Ecto neural progenitor cell (in vitro differentiated cells): ENCODE results near the gene PCDHB4.
"Not testable (repeated sequence)": the region's sequence is repeated elsewhere in the genome, so short reads cannot be mapped to it uniquely, and the experiment has no call there.

Source experiments
- DNase-seq: peaks from one replicate; pipeline ENCODE4 v3.0.0-alpha.2; 2018; ENCODE audit warnings: low spot score

The PCDHB4 gene

DNA sequence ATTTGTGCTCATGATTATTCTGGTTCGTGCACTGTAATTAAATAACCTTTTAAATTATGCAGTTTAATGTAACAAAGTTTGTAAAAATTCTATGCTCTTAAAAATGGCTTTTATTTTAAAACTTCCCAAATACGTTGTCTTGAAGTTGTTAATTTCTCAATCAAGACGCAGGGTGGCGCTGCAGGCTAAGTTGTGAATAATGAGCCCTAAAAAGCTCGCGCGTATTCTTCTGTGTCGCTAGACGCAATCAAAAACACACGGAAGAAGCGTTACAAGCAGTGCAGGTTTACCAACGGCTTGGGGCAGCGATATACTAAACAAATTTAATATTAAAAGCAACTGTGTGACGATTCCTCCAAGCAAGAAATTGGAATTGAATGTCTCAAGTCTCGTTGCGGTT, at the start of gene PCDHB4:
Gene PCDHB4, plus strand, starts transcription at position 256 of the 400 bp plus-strand sequence. CDS start 181 bp downstream, outside the sequence.
- no peak for DNase-seq

DNA sequence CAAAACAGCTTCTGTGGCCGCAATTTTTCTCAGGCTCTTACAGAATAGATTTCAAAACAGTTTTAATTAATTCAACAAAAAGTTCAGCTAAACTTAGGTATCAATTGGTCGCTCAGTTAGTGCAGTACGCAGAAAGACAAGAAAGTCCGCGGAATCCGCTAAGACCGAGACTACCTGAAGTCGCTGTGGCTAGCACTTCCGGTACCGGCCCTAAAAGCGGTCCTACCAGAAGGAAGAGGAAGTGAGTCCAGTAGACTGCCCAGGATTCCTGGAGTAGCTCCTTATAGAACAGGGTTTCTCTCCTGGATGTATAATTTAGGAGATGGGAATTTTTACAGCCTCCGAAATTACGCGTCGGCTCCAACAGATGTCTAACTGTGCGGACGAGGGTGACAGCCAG, 43.8 kb upstream of the PCDHB4 start:
- no peak for DNase-seq

DNA sequence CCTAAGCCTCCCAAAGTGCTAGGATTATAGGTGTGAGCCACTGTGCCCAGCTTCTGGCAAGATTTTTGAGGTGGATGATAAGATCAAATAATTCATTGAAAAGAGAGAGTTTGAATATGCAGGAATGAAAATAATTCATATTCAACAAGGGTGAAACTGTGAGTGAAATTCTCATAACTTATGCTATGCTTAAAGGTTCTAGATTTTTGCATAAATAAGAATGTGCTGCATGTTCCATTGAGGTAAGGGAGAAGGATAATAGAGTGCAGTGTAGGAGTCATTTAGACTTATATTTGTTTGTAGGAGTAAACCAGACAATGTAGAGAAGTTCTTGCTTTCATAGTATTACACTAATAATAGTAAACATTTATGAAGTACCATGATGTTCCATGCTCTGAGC, 39.4 kb upstream of the PCDHB4 start:
- DNase-seq, result no peak

DNA sequence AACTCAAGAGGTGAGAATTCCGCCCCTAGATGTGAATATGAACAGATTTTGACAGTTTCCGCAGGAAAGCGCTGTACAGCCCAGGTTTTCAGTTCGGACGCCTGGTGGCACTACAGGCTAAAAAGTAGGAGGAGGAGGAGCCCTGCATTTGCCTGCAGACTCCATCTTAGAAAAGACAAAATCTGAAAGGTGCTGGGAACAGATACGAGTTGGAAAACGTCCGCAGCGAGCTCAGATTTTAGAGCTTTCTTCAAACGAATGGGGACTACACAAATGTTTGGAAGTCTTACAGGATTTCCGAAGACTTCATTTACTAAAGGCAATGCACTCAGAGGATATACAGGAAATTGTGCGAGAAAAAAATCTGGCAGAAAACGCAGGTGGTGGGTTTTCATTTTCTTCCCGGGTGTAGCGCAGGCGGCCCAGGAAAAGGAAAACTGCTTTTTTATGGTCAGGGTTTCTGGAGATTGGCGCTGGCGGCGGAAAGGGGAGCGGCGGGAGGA, 37.1 kb upstream of the PCDHB4 start:
- DNase-seq, result peak; percentile 69

DNA sequence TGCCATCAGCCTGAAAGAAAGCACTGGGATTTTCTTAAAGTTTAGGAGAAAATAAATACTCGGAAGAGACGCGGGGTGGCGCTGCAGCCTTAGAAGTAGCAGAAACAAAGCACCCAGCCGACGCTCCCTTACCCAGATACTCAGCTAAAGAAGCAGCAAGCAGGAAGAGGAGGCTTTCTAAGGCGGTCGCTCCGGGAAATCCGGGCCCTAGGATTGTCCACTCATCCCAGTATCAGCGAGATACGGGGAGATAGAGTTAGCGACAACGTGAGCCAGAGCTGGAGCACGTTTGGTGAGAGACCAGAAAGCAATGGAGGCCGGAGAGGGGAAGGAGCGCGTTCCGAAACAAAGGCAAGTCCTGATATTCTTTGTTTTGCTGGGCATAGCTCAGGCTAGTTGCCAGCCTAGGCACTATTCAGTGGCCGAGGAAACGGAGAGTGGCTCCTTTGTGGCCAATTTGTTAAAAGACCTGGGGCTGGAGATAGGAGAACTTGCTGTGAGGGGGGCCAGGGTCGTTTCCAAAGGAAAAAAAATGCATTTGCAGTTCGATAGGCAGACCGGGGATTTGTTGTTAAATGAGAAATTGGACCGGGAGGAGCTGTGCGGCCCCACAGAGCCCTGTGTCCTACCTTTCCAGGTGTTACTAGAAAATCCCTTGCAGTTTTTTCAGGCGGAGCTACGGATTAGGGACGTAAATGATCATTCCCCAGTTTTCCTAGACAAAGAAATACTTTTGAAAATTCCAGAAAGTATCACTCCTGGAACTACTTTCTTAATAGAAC, 26.9 kb upstream of the PCDHB4 start, which contains the start of gene PCDHB2:
Gene PCDHB2, plus strand, starts transcription at position 135 of the 782 bp plus-strand sequence. Its CDS starts 176 bp downstream, at position 311.
- DNase-seq, result peak; percentile 80

DNA sequence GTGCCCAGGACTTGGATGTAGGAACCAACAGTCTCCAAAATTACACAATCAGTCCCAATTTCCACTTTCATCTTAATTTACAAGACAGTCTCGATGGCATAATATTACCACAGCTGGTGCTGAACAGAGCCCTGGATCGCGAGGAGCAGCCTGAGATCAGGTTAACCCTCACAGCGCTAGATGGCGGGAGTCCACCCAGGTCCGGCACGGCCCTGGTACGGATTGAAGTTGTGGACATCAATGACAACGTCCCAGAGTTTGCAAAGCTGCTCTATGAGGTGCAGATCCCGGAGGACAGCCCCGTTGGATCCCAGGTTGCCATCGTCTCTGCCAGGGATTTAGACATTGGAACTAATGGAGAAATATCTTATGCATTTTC, 26.4 kb upstream of the PCDHB4 start:
- no peak for DNase-seq

DNA sequence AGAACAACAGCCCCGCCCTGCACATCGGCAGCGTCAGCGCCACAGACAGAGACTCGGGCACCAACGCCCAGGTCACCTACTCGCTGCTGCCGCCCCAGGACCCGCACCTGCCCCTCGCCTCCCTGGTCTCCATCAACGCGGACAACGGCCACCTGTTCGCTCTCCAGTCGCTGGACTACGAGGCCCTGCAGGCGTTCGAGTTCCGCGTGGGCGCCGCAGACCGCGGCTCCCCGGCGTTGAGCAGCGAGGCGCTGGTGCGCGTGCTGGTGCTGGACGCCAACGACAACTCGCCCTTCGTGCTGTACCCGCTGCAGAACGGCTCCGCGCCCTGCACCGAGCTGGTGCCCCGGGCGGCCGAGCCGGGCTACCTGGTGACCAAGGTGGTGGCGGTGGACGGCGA, 25.4 kb upstream of the PCDHB4 start:
- not testable (repeated sequence) for DNase-seq

DNA sequence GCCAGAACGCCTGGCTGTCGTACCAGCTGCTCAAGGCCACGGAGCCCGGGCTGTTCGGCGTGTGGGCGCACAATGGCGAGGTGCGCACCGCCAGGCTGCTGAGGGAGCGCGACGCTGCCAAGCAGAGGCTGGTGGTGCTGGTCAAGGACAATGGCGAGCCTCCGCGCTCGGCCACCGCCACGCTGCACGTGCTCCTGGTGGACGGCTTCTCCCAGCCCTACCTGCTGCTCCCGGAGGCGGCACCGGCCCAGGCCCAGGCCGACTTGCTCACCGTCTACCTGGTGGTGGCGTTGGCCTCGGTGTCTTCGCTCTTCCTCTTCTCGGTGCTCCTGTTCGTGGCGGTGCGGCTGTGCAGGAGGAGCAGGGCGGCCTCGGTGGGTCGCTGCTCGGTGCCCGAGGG, 25.0 kb upstream of the PCDHB4 start:
- DNase-seq, result not testable (repeated sequence)

DNA sequence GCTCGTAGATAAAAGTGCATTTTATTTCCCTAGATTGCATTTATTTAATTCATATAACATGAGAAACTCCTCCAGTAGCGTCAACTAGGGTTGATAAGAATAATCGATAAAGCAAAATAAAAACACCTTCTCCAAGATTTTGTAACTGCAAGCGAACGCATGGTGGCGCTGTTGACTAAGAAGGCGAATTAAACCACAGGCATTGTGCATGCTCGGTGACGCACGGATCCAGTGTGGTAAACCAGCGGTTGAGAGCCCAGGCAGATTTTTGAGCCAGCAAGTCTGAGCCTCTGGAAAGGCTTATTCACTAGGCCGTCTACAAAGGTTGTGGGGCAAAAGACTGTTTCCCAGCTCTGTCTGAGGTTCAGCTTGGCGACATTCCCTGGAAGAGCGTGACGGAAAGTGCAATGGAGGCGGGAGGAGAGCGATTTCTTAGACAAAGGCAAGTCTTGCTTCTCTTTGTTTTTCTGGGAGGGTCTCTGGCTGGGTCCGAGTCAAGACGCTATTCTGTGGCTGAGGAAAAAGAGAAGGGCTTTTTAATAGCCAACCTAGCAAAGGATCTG, 21.3 kb upstream of the PCDHB4 start, which contains the start of gene PCDHB3:
Gene PCDHB3, plus strand, starts transcription at position 231 of the 563 bp plus-strand sequence. Its CDS starts 177 bp downstream, at position 408.
- no peak for DNase-seq

DNA sequence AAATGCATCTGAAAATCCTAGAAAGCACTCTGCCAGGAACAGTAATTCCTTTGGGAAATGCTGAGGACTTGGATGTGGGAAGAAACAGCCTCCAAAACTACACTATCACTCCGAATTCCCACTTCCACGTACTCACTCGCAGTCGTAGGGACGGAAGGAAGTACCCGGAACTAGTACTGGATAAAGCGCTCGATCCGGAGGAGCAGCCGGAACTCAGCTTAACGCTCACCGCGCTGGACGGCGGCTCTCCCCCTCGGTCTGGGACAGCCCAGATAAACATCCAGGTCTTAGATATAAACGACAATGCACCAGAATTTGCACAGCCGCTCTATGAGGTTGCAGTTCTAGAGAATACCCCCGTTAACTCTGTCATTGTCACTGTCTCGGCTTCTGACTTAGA, 20.6 kb upstream of the PCDHB4 start:
- DNase-seq, result no peak

DNA sequence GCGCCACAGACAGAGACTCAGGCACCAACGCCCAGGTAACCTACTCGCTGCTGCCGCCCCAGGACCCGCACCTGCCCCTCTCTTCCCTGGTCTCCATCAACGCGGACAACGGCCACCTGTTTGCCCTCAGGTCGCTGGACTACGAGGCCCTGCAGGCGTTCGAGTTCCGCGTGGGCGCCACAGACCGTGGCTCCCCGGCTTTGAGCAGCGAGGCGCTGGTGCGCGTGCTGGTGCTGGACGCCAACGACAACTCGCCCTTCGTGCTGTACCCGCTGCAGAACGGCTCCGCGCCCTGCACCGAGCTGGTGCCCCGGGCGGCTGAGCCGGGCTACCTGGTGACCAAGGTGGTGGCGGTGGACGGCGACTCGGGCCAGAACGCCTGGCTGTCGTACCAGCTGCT, 19.5 kb upstream of the PCDHB4 start:
- not testable (repeated sequence) for DNase-seq

DNA sequence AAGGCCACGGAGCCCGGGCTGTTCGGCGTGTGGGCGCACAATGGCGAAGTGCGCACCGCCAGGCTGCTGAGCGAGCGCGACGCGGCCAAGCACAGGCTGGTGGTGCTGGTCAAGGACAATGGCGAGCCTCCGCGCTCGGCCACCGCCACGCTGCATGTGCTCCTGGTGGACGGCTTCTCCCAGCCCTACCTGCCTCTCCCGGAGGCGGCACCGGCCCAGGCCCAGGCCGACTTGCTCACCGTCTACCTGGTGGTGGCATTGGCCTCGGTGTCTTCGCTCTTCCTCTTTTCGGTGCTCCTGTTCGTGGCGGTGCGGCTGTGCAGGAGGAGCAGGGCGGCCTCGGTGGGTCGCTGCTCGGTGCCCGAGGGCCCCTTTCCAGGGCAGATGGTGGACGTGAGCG, 19.1 kb upstream of the PCDHB4 start:
- not testable (repeated sequence) for DNase-seq

DNA sequence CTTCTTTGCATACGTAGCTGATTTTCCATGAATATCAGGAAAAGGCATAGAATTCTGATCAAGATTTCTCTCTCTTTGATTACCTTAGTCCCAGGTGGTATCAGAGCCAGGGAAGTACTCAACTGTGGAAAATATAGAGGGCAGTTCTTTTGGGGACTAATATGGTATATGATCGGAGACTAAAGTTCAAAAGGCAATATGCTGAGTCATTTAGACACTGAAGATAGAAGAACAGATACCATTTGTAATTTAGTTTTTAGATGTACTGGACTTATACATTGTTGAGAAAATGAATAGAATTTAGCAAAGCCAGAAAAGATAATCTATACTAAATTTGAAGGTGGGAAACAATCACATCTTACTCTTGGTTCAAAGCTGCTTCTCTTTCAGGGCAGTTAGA, 16.3 kb upstream of the PCDHB4 start:
- no peak for DNase-seq

DNA sequence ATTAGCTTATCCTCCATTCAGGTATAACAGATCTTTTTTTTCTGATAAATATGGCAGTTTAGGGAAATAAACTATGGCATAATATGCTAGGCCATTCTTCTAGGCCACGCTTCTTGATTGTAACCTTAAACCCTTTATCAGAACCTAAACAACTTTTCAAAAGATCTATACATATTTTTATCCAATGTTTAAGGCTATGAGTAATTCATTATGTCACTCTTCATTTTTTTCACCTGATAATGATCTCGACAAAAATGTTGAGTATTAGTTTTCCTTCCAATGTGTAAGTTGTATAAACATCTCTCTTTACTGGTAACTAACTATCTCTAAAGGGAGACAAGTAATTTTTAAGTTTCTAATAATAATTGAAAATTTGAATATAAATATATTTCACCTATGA, 2.4 kb upstream of the PCDHB4 start:
- no peak for DNase-seq

DNA sequence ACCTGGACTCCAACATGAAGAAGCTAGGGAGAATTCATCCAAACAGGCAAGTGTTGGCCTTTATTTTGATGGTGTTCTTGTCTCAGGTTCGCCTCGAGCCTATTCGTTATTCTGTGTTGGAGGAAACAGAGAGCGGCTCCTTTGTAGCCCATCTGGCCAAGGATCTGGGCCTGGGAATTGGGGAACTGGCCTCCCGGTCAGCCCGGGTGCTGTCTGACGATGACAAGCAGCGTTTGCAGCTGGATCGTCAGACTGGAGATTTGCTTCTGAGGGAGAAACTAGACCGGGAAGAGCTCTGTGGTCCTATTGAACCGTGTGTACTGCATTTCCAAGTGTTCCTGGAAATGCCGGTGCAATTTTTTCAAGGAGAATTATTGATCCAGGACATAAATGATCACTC, 367 bp downstream of the PCDHB4 start:
- DNase-seq, result no peak

DNA sequence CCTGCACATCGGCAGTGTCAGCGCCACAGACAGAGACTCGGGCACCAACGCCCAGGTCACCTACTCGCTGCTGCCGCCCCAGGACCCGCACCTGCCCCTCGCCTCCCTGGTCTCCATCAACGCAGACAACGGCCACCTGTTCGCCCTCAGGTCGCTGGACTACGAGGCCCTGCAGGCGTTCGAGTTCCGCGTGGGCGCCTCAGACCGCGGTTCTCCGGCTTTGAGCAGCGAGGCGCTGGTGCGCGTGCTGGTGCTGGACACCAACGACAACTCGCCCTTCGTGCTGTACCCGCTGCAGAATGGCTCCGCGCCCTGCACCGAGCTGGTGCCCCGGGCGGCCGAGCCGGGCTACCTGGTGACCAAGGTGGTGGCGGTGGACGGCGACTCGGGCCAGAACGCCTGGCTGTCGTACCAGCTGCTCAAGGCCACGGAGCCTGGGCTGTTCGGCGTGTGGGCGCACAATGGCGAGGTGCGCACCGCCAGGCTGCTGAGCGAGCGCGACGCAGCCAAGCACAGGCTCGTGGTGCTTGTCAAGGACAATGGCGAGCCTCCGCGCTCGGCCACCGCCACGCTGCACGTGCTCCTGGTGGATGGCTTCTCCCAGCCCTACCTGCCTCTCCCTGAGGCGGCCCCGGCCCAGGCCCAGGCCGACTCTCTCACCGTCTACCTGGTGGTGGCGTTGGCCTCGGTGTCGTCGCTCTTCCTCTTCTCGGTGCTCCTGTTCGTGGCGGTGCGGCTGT, 1.9 kb downstream of the PCDHB4 start:
- DNase-seq, result not testable (repeated sequence)

DNA sequence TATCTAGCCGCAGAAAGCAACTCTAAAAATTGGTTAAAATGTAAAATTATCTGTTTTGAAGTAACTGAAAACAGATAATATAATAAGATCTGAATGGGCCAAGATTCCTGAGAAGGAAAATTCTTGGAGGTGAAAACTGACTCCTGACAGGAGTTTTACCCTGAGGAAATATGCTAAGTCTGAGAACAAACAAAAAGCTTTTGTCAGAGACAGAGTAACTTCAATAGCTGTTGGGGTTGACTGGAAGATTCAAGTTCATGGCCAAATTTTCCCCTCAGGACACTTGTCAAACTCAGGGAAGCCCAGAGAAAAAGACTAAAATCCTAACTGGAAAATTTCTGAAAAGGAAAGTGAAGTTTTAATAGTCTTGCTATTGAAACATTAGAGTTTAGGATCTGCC, 5.7 kb downstream of the PCDHB4 start:
- DNase-seq, result no peak

DNA sequence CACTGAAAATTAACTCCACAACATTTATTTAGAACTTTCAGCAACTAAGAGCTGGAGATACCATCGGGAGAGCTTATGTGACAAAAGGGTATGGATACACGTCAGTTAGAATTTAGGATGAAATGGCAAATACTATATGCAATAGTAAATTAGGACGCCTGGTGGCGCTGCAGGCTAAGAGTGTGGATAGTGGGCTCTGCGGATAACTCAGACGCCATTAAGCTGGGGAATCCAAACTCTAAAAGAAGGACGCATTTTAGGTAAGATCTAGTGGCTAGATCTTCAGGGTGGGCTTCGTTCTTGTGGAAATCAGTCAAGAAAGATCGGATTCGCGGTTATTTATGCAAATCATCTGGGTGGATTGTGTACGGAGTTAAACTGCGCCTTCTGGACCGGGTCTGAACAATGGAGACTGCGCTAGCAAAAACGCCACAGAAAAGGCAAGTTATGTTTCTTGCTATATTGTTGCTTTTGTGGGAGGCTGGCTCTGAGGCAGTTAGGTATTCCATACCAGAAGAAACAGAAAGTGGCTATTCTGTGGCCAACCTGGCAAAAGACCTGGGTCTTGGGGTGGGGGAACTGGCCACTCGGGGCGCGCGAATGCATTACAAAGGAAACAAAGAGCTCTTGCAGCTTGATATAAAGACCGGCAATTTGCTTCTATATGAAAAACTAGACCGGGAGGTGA, 13.6 kb downstream of the PCDHB4 start, which contains the start of gene PCDHB5:
Gene PCDHB5, plus strand, starts transcription at position 177 of the 688 bp plus-strand sequence. Its CDS starts 229 bp downstream, at position 406.
- peak; percentile 68 for DNase-seq

DNA sequence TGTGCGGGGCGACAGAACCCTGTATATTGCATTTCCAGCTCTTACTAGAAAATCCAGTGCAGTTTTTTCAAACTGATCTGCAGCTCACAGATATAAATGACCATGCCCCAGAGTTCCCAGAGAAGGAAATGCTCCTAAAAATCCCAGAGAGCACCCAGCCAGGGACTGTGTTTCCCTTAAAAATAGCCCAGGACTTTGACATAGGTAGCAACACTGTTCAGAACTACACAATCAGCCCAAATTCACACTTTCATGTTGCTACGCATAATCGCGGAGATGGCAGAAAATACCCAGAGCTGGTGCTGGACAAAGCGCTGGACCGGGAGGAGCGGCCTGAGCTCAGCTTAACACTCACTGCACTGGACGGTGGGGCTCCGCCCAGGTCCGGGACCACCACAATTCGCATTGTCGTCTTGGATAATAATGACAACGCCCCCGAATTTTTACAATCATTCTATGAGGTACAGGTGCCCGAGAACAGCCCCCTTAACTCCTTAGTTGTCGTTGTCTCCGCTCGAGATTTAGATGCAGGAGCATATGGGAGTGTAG, 14.2 kb downstream of the PCDHB4 start:
- DNase-seq, result no peak

DNA sequence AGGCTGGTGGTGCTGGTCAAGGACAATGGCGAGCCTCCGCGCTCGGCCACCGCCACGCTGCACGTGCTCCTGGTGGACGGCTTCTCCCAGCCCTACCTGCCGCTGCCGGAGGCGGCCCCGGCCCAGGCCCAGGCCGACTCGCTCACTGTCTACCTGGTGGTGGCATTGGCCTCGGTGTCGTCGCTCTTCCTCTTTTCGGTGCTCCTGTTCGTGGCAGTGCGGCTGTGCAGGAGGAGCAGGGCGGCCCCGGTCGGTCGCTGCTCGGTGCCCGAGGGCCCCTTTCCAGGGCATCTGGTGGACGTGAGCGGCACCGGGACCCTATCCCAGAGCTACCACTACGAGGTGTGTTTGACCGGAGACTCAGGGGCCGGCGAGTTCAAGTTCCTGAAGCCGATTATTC, 15.7 kb downstream of the PCDHB4 start:
- DNase-seq, result not testable (repeated sequence)

DNA sequence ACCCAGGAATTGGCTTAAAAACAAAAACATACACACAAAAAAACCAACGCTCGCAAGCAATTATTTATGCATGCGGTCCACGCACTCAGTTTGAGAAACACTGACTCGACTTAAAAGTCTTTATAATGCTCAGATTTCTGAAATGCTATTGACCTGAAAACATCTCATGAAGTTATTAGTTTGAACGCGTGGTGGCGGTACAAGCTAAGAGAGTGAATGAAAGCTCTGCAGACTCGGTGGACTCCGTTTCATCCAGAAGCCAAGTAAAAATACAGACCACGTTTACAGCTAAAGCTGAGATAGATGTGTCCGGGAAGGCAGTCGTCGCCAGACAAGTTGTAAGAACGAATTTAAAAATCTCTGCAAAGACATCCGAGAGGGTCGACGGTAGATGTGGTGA, 28.2 kb downstream of the PCDHB4 start, which contains the start of gene PCDHB6:
Gene PCDHB6, plus strand, starts transcription at position 246 of the 400 bp plus-strand sequence. CDS start 201 bp downstream, outside the sequence.
- DNase-seq, result no peak
